GM19239 (cell line): Measurements from ENCODE around the gene PRKN.
"Not testable (repeated sequence)": the region's sequence is repeated elsewhere in the genome, so short reads cannot be mapped to it uniquely, and the experiment has no call there.

Experiments
- DNase-seq: peaks from one replicate; pipeline ENCODE4 v3.0.0; 2011; ENCODE audit warnings: low spot score; ENCODE audit not compliant: insufficient read length
- FAIRE-seq: peaks from 2 replicates; lab custom pipeline; 2011; peaks lifted over from hg19 to GRCh38; lab: Jason Lieb, UNC

The PRKN gene

GRCh38 chr6:161346717-161347116 lies 1380.8 kb downstream of the PRKN start:
- no peak for DNase-seq

DNA sequence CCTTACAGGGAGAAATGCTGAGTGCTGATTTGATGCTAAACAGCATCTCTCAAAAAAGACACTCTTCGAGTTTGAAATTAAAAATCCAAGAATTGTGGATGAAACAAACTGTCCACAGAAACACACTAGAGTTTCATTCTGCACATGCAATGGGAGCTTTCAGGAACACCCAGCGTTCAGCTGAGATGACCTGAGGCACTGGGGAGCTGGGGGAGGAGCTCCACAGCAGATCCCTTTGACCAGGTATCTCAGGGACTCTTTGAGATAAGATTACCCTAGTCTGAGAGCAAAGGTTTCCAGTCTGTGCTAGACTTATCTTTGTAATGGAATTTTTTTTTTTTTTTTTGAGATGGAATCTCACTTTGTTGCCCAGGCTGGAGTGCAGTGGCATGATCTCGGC lies 1382.9 kb downstream of the PRKN start:
- FAIRE-seq (no peak), DNase-seq (no peak)

More at GRCh38 chr6:161346717-161347116, 1380.8 kb downstream of the PRKN start:
- FAIRE-seq = no peak

DNA sequence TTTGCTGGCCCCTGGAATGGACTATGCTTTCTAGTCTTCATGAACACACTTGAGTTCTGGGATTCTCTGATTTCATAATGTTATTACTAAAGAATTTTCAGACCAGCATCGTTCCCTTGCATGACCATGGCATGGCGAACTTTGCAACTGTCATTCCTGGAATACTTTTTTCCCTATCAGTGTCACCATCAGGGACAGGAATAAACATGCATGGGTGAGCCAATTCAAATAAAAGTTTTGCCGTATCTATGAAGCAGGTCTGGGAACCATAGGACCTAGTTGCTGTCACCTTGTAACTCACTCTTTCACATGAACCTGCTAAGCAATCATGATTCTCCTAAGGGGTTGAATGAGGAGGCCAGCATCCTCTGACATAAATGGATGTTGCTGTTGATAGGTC lies 1385.5 kb downstream of the PRKN start:
- FAIRE-seq = no peak
- no peak for DNase-seq

GRCh38 chr6:161341638-161342037 lies 1385.9 kb downstream of the PRKN start:
- FAIRE-seq (no peak), DNase-seq (no peak)

GRCh38 chr6:161338015-161338414 lies 1389.6 kb downstream of the PRKN start:
- DNase-seq (no peak), FAIRE-seq (no peak)

- no peak for FAIRE-seq
Observed at GRCh38 chr6:161336479-161336878, 1391.1 kb downstream of the PRKN start.

GRCh38 chr6:161333410-161333809 lies 1394.2 kb downstream of the PRKN start:
- FAIRE-seq = no peak

More at GRCh38 chr6:161336479-161336878, 1391.1 kb downstream of the PRKN start:
- DNase-seq = no peak

GRCh38 chr6:161331402-161332081 lies 1396.0 kb downstream of the PRKN start:
- not testable (repeated sequence) for DNase-seq, FAIRE-seq

More at GRCh38 chr6:161333410-161333809, 1394.2 kb downstream of the PRKN start:
- no peak for DNase-seq

DNA sequence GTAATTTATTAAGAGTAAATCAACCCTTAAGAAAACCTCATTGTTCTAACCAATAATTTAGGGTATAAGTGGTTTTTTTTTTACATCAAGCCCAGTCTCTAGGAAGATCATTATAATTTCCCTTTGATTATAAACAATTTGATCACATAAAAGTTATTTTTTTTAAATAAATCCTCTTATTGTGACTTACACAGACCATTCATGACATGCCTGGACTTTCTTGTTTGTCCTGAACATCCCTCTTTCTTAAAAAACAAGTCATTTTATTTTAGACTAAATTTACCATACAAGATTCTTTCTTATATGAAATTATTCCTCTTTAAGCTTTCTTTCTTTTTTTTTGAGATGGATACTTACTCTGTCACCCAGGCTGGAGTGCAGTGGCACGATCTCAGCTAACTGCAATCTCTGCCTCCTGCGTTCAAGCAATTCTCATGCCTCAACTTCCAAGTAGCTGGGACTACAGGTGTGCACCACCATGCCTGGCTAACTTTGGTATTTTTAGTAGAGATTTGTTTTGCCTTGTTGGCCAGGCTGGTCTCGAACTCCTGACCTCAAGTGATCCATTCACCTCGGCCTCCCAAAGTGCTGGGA lies 1400.1 kb downstream of the PRKN start:
- DNase-seq (no peak), FAIRE-seq (no peak)

GRCh38 chr6:161319231-161319630 lies 1408.3 kb downstream of the PRKN start:
- no peak for FAIRE-seq
- no peak for DNase-seq

GRCh38 chr6:161318456-161318855 lies 1409.1 kb downstream of the PRKN start:
- FAIRE-seq (no peak), DNase-seq (no peak)

DNA sequence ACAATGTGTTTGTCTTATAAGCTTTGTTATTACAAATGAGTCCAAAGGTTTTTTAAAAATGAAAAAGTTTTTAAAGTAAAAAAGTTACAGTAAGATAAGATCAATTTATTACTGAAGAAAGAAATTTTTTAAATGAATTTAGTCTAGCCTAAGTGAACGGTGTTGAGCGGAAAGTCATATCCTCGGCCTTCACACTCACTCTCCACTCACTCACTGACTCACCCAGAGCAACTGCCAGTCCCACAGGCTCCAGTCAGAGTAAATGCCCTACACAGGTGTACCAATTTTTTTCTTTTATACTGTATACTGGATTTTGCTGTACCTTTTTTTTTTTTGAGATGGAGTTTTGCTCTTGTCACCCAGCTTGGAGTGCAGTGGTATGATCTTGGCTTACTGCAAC lies 1411.0 kb downstream of the PRKN start:
- DNase-seq = no peak
- FAIRE-seq = no peak

- FAIRE-seq, DNase-seq: not testable (repeated sequence)
Observed at GRCh38 chr6:161315246-161315917, 1412.2 kb downstream of the PRKN start.

- not testable (repeated sequence) for FAIRE-seq, DNase-seq
Observed at GRCh38 chr6:161314541-161315245, 1412.9 kb downstream of the PRKN start.

DNA sequence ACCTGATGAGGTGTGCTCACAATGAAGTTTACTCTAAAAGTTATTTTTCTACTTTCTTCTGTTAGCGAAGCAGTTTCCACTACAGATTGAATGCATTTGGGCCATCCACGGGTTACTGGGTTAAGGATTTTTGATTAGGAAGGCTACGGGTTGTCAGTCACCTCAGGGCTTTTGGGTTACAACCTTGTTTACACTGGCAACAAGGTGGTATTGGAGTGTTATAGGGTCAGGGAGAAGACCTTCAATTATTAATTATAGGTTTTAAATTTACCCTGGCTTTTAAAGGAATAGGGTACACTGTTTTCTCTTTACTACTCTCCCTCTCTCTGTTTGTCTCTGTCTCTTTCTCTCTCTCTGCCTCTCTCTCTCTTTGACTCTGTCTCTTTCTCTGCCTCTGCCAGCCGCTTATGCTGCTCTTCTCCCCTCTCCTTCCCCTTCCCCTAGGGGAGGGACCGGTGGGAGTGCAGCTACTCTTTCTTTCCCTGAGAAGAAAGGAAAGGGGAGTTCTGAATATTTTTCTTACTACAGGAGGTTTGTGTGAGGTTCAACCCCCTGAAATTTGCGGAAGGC lies 1413.5 kb downstream of the PRKN start:
- DNase-seq (no peak), FAIRE-seq (no peak)

GRCh38 chr6:161313475-161313874 lies 1414.1 kb downstream of the PRKN start:
- not testable (repeated sequence) for DNase-seq

DNA sequence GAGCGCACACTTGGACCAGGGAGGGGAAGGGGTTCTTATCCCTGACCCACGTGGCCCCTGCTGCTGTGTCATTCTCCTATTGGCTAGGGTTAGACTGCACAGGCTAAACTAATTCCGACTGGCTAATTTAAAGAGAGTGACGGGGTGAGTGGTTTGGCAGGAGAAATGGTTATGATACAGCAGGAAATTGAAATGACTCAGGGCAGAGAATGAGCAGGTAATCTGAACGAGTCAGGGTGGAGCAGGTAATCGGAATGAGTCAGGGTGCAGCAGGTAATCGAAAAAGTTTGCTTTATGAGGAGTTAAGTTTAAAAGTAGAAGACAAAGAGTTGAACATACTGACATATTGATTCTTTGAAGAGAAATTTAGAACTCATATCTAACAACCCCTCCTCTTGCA lies 1417.8 kb downstream of the PRKN start:
- FAIRE-seq, DNase-seq: not testable (repeated sequence)

More at GRCh38 chr6:161313475-161313874, 1414.1 kb downstream of the PRKN start:
- not testable (repeated sequence) for FAIRE-seq

DNA sequence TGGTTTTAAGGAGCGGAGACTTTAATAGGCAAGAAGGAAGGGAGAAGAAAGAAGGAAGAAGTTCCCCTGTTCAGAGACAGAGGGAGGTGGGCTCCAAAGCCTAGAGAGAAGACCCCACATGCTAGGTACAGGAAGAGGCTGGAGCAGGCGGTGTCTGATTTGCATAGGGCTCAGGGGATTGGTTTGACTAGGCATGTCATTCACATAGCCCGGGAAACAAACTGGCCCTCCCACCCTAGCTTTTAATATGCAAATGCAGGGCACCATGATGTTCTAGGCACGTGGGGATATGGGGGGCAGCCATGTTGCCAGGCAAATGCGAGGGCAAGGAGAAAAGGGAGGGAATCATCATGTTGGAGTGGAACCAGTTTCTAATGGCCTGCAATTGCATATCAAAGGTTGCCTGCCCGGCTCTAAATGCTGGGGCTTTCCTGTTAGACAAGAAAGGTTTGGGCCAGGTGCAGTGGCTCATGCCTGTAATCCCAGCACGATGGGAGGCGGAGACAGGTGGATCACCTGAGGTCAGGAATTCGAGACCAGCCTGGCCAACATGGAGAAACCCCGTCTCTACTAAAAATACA lies 1419.4 kb downstream of the PRKN start:
- FAIRE-seq = no peak
- no peak for DNase-seq

DNA sequence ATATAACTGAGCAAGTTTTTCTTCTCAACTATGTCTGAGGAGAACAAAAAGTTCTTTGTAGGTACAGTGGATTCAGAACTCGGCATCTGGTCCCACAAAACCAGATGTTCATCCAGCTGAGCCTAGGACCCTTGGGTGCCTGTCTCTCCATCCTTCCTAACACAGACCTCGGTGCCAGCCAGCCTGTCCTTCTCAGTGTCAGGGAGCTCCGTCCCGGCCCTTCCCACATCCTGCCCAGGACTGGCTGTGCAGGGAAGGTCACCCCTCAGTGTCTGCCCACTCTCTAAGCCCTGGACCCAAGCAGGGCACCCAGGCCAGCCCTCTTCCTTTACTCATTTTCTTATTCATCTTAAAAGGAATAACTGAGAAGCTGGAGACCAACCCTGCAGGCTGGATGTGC lies 1421.7 kb downstream of the PRKN start:
- no peak for FAIRE-seq
- DNase-seq = no peak
